HG03045 (cell line): ENCODE results near the gene SLC30A2.
A peak's percentile ranks its signal among the peaks of the same experiment; 100 is the strongest.

Source experiments
- ATAC-seq: cut with Tn5 transposase; IDR thresholded peaks from one replicate; pipeline ENCODE4 v1.9.1; 2021; ENCODE audit warnings: mild to moderate bottlenecking, moderate library complexity; ENCODE audit not compliant: unreplicated experiment

The SLC30A2 gene

DNA sequence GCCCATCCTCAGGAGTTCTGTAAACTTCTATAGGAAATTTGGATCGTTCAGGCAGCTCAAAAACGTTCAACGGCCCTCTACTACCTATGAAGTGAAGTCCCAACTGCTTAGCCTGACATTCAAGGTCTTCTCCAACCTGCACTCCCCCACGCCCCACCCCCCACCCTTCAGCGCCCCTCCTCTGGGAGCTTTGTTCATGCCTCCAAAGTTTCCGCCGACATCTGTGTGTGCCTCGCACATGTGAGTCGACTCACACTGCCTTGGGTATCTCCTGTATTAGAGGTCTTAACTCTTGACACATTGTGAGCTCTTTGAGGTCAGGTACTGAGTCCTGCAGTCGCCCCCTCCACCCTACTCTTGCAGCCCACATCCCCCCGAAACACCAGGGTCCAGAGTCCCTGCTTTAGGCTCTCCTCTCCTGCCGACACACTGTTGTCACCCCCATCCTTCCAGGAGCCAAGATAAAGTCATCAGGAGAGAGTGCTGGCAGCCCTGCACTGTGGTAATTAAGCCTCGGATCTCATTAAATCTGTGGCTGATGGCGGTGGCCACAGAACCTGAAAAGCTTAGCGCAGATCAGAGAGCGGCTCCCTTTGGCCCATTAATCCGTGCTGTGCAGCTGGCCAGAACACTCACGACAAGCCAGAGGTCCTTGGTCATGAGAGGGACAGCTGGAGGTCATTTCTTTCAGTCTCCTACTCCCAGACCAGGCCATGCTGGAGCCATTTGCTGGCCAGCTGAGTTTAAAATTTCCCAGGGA lies 46.7 kb downstream of the SLC30A2 start:
- ATAC-seq, result no peak

GRCh38 chr1:25997828-25998761 lies 47.8 kb downstream of the SLC30A2 start, which contains the start of gene PAFAH2:
Gene PAFAH2 (minus strand): TSS chr1:25998063. CDS start chr1:25990816, 7,247 bp downstream.
- peak; percentile 96 for ATAC-seq

GRCh38 chr1:25996966-25997827 lies 48.7 kb downstream of the SLC30A2 start:
- ATAC-seq, result peak; percentile 23

GRCh38 chr1:25994402-25995150 lies 51.3 kb downstream of the SLC30A2 start:
- no peak for ATAC-seq

DNA sequence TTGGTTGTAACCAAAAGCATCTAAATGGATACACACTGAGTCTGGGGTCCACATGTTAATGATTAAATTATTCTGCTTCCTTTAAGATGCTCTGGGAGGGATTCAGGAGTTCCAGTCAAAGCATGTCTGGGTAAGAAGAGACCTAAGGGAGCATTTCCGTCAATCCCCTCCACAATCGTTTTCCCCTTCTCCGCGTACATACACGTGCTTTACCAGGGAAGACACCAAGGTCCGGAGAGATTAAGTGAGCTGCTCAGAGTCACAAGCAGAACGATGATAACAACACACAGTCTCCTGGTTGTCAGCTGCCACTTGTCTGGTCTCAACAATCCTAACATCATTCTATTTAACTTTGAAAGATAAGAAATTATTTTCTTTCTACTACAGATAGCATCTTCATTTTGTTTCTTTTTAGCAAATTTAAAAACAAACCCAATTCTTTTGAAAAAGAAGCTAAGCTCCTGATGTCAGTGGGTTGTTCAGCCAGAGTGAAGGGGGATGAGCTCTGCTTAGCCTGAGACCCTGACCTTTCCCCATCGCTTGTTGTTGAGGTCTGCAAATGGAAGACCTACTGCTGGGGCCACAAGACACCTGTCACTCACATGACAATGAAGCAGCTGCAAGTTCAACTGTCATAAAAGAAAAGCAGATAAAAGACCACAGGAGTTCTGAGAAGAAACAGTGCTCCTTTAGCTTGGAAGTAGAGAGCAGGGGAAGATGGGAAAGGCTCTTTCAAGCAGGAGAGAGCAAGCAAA lies 52.5 kb downstream of the SLC30A2 start:
- ATAC-seq, result no peak

DNA sequence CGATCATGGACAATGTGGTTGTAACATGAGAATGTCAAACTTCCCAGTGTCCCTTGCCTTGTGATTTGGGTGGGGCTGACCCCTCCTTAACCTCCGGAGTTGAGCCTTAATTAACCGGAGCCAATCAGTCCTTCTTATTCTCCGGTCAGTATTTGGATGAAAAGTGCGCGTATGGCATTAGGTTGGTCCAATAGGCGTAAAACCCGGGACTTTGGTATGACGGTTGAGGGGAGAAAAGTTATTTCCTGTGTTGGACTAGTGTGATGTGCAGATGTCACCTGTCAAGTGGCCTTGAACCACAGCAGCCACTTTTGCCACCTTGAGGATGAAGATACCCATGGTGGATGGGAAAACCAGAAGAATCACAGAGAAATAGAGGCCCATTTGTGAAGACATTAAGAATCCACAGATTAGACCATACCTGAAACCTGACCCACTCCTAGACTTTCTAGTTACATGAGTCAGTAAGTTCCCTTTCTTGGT lies 53.2 kb downstream of the SLC30A2 start:
- no peak for ATAC-seq

DNA sequence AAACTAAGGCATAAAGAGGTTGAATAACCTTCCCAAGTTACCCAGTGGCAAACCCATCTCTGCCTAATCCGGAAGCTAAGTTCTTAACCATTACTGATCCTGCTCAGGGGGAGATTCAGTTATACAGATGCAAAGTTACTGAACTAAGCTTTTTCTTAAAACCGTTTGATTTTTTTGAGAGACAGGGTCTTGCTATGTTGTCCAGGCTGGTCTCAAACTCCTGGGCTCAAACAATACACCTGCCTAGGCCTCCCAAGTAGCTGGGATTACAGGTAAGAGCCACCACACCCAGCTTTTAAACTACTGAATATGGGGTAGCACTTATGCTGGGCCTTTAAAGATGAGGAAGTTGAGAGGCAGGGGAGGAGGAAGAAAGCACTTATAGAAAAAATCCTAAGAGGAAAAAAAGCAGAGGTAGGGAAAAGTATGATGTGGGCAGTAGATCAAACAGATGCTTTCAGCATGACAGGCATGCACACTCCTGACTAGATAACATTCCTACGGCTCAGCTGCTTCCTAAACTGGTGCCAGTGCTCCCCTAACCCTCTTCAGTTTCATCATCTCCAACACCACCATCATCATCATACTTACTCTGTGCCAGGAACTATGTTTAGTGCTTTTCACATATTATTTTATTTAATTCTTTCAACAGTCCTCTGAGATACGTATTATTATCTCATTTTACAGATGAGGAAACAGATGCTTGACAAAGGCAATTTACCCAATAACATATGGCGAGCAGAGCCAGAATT lies 53.8 kb downstream of the SLC30A2 start:
- no peak for ATAC-seq

- no peak for ATAC-seq
Measured at GRCh38 chr1:25990702-25991395, 55.1 kb downstream of the SLC30A2 start.

- no peak for ATAC-seq
Measured at GRCh38 chr1:25990251-25990650, 55.7 kb downstream of the SLC30A2 start.

- no peak for ATAC-seq
Measured at GRCh38 chr1:25989440-25990234, 56.3 kb downstream of the SLC30A2 start.

GRCh38 chr1:25987951-25988350 lies 58.0 kb downstream of the SLC30A2 start:
- ATAC-seq, result no peak
